OCI-LY7 (cell line): ENCODE measurements around the gene ANKS1B. TPM values are rescaled to one million over a fixed set of nuclear protein-coding genes. Genes with fewer than 3 reads are reported as not detected.

Experiments
- BruUV-seq: library from RNA; stranded (reverse); fragments of 400-500 nt; replicated peaks from 2 replicates; lab custom pipeline; 2021; lab: Mats Ljungman, UMichigan
- CTCF ChIA-PET: fragments of 300-600 bp; sonication (Branson Sonifier 250); formaldehyde crosslinking; loops from one replicate; lab custom pipeline; 2022; ENCODE audit warnings: antibody characterized with exemption; ENCODE audit not compliant: unreplicated experiment; lab: Charles Lee
- POLR2A ChIA-PET: fragments of 300-600 bp; sonication (Branson Sonifier 250); formaldehyde crosslinking; loops from one replicate; lab custom pipeline; 2022; ENCODE audit warnings: antibody characterized with exemption; lab: Charles Lee
- DNase-seq: peaks from one replicate; pipeline ENCODE4 v3.0.0-alpha.2; 2015; ENCODE audit warnings: low spot score
- H2AFZ ChIP-seq: fragments of 200-600 bp; sonication (generic), shearing (Covaris generic); 2 replicates; pipeline ENCODE4 v1.6.1; 2014; ENCODE audit warnings: mild to moderate bottlenecking, antibody characterized with exemption, low read length, moderate library complexity
- H3K27ac ChIP-seq: fragments of 200-600 bp; sonication (generic); 2 replicates; pipeline ENCODE4 v1.5.1; 2014; ENCODE audit warnings: mixed run types, low read depth, mild to moderate bottlenecking, moderate library complexity, low read length, inconsistent platforms; ENCODE audit not compliant: poor library complexity, severe bottlenecking
- H3K36me3 ChIP-seq: fragments of 200-600 bp; sonication (generic); 2 replicates; pipeline ENCODE4 v1.6.1; 2014; ENCODE audit warnings: mild to moderate bottlenecking, antibody characterized with exemption, low read length, moderate library complexity, mixed read lengths; ENCODE audit not compliant: insufficient read depth
- H3K4me1 ChIP-seq: fragments of 200-600 bp; sonication (generic); 2 replicates; pipeline ENCODE4 v1.5.1; 2014; ENCODE audit warnings: mild to moderate bottlenecking, low read length; ENCODE audit not compliant: insufficient read depth, poor library complexity, severe bottlenecking
- H3K4me2 ChIP-seq: fragments of 200-600 bp; sonication (generic); 2 replicates; pipeline ENCODE4 v1.6.1; 2014; ENCODE audit warnings: mild to moderate bottlenecking, low read length
- H3K4me3 ChIP-seq: fragments of 200-600 bp; sonication (generic); 2 replicates; pipeline ENCODE4 v1.5.1; 2014; ENCODE audit warnings: mild to moderate bottlenecking, low read depth, low read length; ENCODE audit not compliant: poor library complexity, severe bottlenecking
- H3K79me2 ChIP-seq: fragments of 200-600 bp; sonication (generic); 2 replicates; pipeline ENCODE4 v1.6.1; 2016; ENCODE audit warnings: low read depth, mild to moderate bottlenecking, low read length, moderate library complexity, mixed read lengths; ENCODE audit not compliant: insufficient read depth
- H3K9me2 ChIP-seq: fragments of 200-600 bp; sonication (generic); 2 replicates; pipeline ENCODE4 v1.6.1; 2016; ENCODE audit warnings: mild to moderate bottlenecking, low read length, mixed read lengths; ENCODE audit not compliant: insufficient read depth
- H3K9me3 ChIP-seq: fragments of 200-600 bp; sonication (generic); 2 replicates; pipeline ENCODE4 v1.6.1; 2014; ENCODE audit warnings: mild to moderate bottlenecking, mixed run types, low read length, mixed read lengths
- H4K20me1 ChIP-seq: fragments of 200-600 bp; sonication (generic); 2 replicates; pipeline ENCODE4 v1.6.1; 2014; ENCODE audit warnings: mild to moderate bottlenecking, antibody characterized with exemption, low read length, moderate library complexity, mixed read lengths; ENCODE audit not compliant: insufficient read depth
- EZH2phosphoT487 ChIP-seq: fragments of 200-600 bp; sonication (generic); IDR thresholded peaks from 2 replicates; pipeline ENCODE4 v1.6.1; 2018; ENCODE audit warnings: low read depth, borderline replicate concordance, mild to moderate bottlenecking, mixed run types, antibody characterized with exemption, low read length, moderate library complexity, mixed read lengths
- intact Hi-C: fragments of 100-400 bp; cut with micrococcal nuclease; formaldehyde crosslinking; loops from one replicate; pipeline ENCODE4 v1.10.0; 2022; ENCODE audit not compliant: unreplicated experiment
- total RNA-seq, 2 experiments: library from RNA; depleted of rRNA in 1 of 2; stranded (reverse); fragments of >200 nt in 1 of 2; shearing (Covaris generic) in 1 of 2; gene quantifications; 2 replicates each; pipeline ENCODE4 v1.2.3, GENCODE V29; 2014 to 2022
- TF ChIP-seq, protein P1 (sequence below): fragments of 200-600 bp; sonication (generic); conservative IDR thresholded peaks from 2 replicates; pipeline ENCODE4 v1.5.1; 2014; ENCODE audit warnings: mild to moderate bottlenecking, antibody characterized with exemption, low read length, moderate library complexity, mixed read lengths

Gene ANKS1B
- total RNA-seq, 2 experiments from 2014 or later: 2.9 to 6.0 TPM

- no peak for DNase-seq
- intact Hi-C loops: no loop called here
- POLR2A ChIA-PET: interaction anchor here (1.1 to 1.2 kb wide), 2 partner anchors 9 to 10 kb away, joined by 3 read pairs; no protein-coding TSS in a partner anchor
- no peak for TF ChIP-seq EZH2phosphoT487
- TF ChIP-seq, protein P1, sequence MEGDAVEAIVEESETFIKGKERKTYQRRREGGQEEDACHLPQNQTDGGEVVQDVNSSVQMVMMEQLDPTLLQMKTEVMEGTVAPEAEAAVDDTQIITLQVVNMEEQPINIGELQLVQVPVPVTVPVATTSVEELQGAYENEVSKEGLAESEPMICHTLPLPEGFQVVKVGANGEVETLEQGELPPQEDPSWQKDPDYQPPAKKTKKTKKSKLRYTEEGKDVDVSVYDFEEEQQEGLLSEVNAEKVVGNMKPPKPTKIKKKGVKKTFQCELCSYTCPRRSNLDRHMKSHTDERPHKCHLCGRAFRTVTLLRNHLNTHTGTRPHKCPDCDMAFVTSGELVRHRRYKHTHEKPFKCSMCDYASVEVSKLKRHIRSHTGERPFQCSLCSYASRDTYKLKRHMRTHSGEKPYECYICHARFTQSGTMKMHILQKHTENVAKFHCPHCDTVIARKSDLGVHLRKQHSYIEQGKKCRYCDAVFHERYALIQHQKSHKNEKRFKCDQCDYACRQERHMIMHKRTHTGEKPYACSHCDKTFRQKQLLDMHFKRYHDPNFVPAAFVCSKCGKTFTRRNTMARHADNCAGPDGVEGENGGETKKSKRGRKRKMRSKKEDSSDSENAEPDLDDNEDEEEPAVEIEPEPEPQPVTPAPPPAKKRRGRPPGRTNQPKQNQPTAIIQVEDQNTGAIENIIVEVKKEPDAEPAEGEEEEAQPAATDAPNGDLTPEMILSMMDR: no peak
- Histone ChIP-seq H3K4me2 (no peak overlapping the region), H2AFZ (no peak overlapping the region), H3K27ac (no peak overlapping the region), H3K9me3 (no peaks in the 10 kb centered on the region), H3K4me1 (no peaks in the 10 kb centered on the region), H3K79me2 (no peaks in the 10 kb centered on the region), H4K20me1 (no peaks in the 10 kb centered on the region), H3K4me3 (no peak overlapping the region), H3K36me3 (no peaks in the 10 kb centered on the region), H3K9me2 (no peaks in the 10 kb centered on the region)
- CTCF ChIA-PET: no interaction called here
- no TSS peak for BruUV-seq
Observed at GRCh38 chr12:99948370-99948769, 36.4 kb downstream of the ANKS1B start.

DNA sequence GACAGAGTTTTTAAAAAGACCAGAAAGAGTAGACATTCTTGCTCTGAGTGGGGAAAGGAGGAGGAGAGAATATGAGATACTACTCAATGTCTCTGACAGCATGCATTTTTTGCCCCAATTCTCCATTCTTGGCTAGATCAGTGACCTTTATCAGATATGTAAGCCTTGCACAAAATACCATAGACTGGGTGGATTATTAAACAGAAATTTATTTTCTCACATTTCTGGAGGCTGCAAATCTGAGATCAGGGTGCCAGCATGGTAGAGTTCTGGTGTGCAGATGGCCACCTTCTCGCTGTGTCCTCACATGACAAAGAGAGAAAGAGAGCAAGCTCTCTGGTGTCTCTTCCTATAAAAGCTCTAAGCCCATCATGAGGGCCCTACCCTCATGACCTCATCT, 38.6 kb downstream of the ANKS1B start:
- Histone ChIP-seq H3K4me2 (no peak overlapping the region), H3K79me2 (no peaks in the 10 kb centered on the region), H4K20me1 (no peaks in the 10 kb centered on the region), H3K27ac (no peak overlapping the region), H3K9me2 (no peaks in the 10 kb centered on the region), H2AFZ (no peak overlapping the region), H3K36me3 (no peaks in the 10 kb centered on the region), H3K4me3 (no peak overlapping the region), H3K9me3 (no peaks in the 10 kb centered on the region), H3K4me1 (no peaks in the 10 kb centered on the region)
- CTCF ChIA-PET: no interaction called here
- no TSS peak for BruUV-seq
- intact Hi-C loops: no loop called here
- POLR2A ChIA-PET: no interaction called here
- TF ChIP-seq, protein P1: no peak
- no peak for TF ChIP-seq EZH2phosphoT487
- DNase-seq: no peak

- Histone ChIP-seq H3K36me3 (no peaks in the 10 kb centered on the region), H3K4me3 (no peak overlapping the region), H2AFZ (no peak overlapping the region), H4K20me1 (no peaks in the 10 kb centered on the region), H3K9me3 (no peaks in the 10 kb centered on the region), H3K79me2 (no peaks in the 10 kb centered on the region), H3K4me1 (no peaks in the 10 kb centered on the region), H3K27ac (no peak overlapping the region), H3K4me2 (no peak overlapping the region), H3K9me2 (no peaks in the 10 kb centered on the region)
- BruUV-seq: no TSS peak
- POLR2A ChIA-PET: interaction anchor here (0.6 kb wide), 1 partner anchor 684 kb away, joined by 3 read pairs; no protein-coding TSS in a partner anchor
- TF ChIP-seq, protein P1: no peak
- no peak for TF ChIP-seq EZH2phosphoT487
- intact Hi-C loops: no loop called here
- no peak for DNase-seq
- CTCF ChIA-PET: no interaction called here
Observed at GRCh38 chr12:99935608-99936007, 49.1 kb downstream of the ANKS1B start.
